SK-N-SH treated with all-trans-retinoic acid at 6 μM for 48 hours (cell line): Measurements from ENCODE around the gene CDC42SE2.

Experiments used
- ATAC-seq: fragments of 200-7000 bp; cut with Tn5 transposase; 3 replicates; pipeline ENCODE4 v1.9.1; 2020; ENCODE audit warnings: mild to moderate bottlenecking, moderate library complexity
- ARNTL ChIP-seq: fragments of 450-650 bp; formaldehyde crosslinking; IDR thresholded peaks from 2 replicates; pipeline ENCODE4 v1.5.0; 2020; ENCODE audit warnings: low read depth, mild to moderate bottlenecking, moderate library complexity, borderline replicate concordance
- BACH2 ChIP-seq: fragments of 250-450 bp; sonication (Bioruptor Pico); IDR thresholded peaks from 2 replicates; pipeline ENCODE4 v1.9.0; 2021; ENCODE audit warnings: mild to moderate bottlenecking, borderline replicate concordance
- CREB5 ChIP-seq: fragments of 250-450 bp; sonication (Bioruptor Pico); IDR thresholded peaks from 2 replicates; pipeline ENCODE4 v1.5.1; 2020; ENCODE audit warnings: low read depth, mild to moderate bottlenecking, moderate library complexity
- CSDC2 ChIP-seq: fragments of 250-450 bp; sonication (Bioruptor Pico); IDR thresholded peaks from 2 replicates; pipeline ENCODE4 v1.5.0; 2020; ENCODE audit warnings: mild to moderate bottlenecking, moderate library complexity
- CSRNP3 ChIP-seq: fragments of 250-450 bp; sonication (Bioruptor Pico); IDR thresholded peaks from 2 replicates; pipeline ENCODE4 v1.5.1; 2021; ENCODE audit warnings: mild to moderate bottlenecking, moderate library complexity
- ESRRG ChIP-seq: fragments of 250-450 bp; sonication (Bioruptor Pico); IDR thresholded peaks from 2 replicates; pipeline ENCODE4 v1.6.1; 2021; ENCODE audit warnings: mild to moderate bottlenecking
- GLIS3 ChIP-seq: fragments of 250-450 bp; sonication (Bioruptor Pico); IDR thresholded peaks from 2 replicates; pipeline ENCODE4 v1.5.0; 2020; ENCODE audit warnings: mild to moderate bottlenecking, moderate library complexity
- ISL1 ChIP-seq: fragments of 250-450 bp; sonication (Bioruptor Pico); IDR thresholded peaks from 2 replicates; pipeline ENCODE4 v2.1.2; 2022; ENCODE audit warnings: mild to moderate bottlenecking, moderate library complexity
- OSR1 ChIP-seq: fragments of 250-450 bp; sonication (Bioruptor Pico); IDR thresholded peaks from 2 replicates; pipeline ENCODE4 v1.8.0; 2022; ENCODE audit warnings: moderate library complexity, mild to moderate bottlenecking, inconsistent platforms
- PATZ1 ChIP-seq: fragments of 250-450 bp; sonication (Bioruptor Pico); IDR thresholded peaks from 2 replicates; pipeline ENCODE4 v1.8.0; 2020; ENCODE audit warnings: mild to moderate bottlenecking, moderate library complexity, borderline replicate concordance
- POU6F1 ChIP-seq: fragments of 250-450 bp; sonication (Bioruptor Pico); IDR thresholded peaks from 2 replicates; pipeline ENCODE4 v1.8.0; 2021; ENCODE audit warnings: low read depth, mild to moderate bottlenecking, moderate library complexity, borderline replicate concordance
- RARB ChIP-seq: fragments of 250-450 bp; sonication (Bioruptor Pico); IDR thresholded peaks from 2 replicates; pipeline ENCODE4 v1.8.0; 2021; ENCODE audit warnings: mild to moderate bottlenecking, moderate library complexity
- SNAI2 ChIP-seq: fragments of 250-450 bp; sonication (Bioruptor Pico); IDR thresholded peaks from 2 replicates; pipeline ENCODE4 v1.5.0; 2020; ENCODE audit warnings: mild to moderate bottlenecking, moderate library complexity
- TCF4 ChIP-seq: fragments of 250-450 bp; sonication (Bioruptor Pico); IDR thresholded peaks from 2 replicates; pipeline ENCODE4 v1.8.0; 2021; ENCODE audit warnings: mild to moderate bottlenecking, moderate library complexity, borderline replicate concordance
- TOX ChIP-seq: fragments of 250-450 bp; sonication (Bioruptor Pico); IDR thresholded peaks from 2 replicates; pipeline ENCODE4 v1.8.0; 2021; ENCODE audit warnings: mild to moderate bottlenecking, moderate library complexity, borderline replicate concordance
- TSHZ2 ChIP-seq: fragments of 250-450 bp; sonication (Bioruptor Pico); IDR thresholded peaks from 2 replicates; pipeline ENCODE4 v1.5.0; 2020; ENCODE audit warnings: mild to moderate bottlenecking, moderate library complexity
- ZFP3 ChIP-seq: fragments of 250-450 bp; sonication (Bioruptor Pico); IDR thresholded peaks from 2 replicates; pipeline ENCODE4 v1.5.0; 2020; ENCODE audit warnings: mild to moderate bottlenecking, moderate library complexity
- ZFP30 ChIP-seq: fragments of 450-650 bp; formaldehyde crosslinking; IDR thresholded peaks from 2 replicates; pipeline ENCODE4 v1.5.0; 2022; ENCODE audit warnings: mild to moderate bottlenecking, moderate library complexity
- ZNF565 ChIP-seq: fragments of 450-650 bp; formaldehyde crosslinking; conservative IDR thresholded peaks from 2 replicates; pipeline ENCODE4 v1.5.0; 2020; ENCODE audit warnings: low read depth, mild to moderate bottlenecking, moderate library complexity
- ZNF70 ChIP-seq: fragments of 450-650 bp; formaldehyde crosslinking; IDR thresholded peaks from 2 replicates; pipeline ENCODE4 v1.5.0; 2020; ENCODE audit warnings: mild to moderate bottlenecking, moderate library complexity
- ZNF8 ChIP-seq: fragments of 450-650 bp; formaldehyde crosslinking; IDR thresholded peaks from 2 replicates; pipeline ENCODE4 v1.5.0; 2020; ENCODE audit warnings: mild to moderate bottlenecking, moderate library complexity

Gene CDC42SE2

GRCh38 chr5:131324303-131324702 is 60.5 kb downstream of the CDC42SE2 start:
- TF ChIP-seq TOX: no peak
- TF ChIP-seq OSR1 (CRISPR knock-in tag): no peak
- no peak for TF ChIP-seq ARNTL (CRISPR knock-in tag)
- no peak for TF ChIP-seq PATZ1 (CRISPR knock-in tag)
- no peak for TF ChIP-seq SNAI2 (CRISPR knock-in tag)
- ATAC-seq: no peak; the same call in 2 of the 3 replicates

GRCh38 chr5:131328536-131329285 is 64.9 kb downstream of the CDC42SE2 start:
- ATAC-seq: peak; percentile 91
- TF ChIP-seq OSR1 (CRISPR knock-in tag) (no peak), RARB (CRISPR knock-in tag) (no peak), BACH2 (CRISPR knock-in tag) (no peak), ISL1 (CRISPR knock-in tag) (no peak), CREB5 (no peak), GLIS3 (CRISPR knock-in tag) (no peak), ZNF565 (no peak), SNAI2 (CRISPR knock-in tag) (no peak), ESRRG (CRISPR knock-in tag) (no peak), TCF4 (CRISPR knock-in tag) (no peak), CSRNP3 (CRISPR knock-in tag) (no peak)

GRCh38 chr5:131329286-131329560 is 65.4 kb downstream of the CDC42SE2 start:
- no peak for ATAC-seq
- no peak for TF ChIP-seq ZNF8
- TF ChIP-seq CREB5: no peak
- TF ChIP-seq OSR1 (CRISPR knock-in tag): no peak
- no peak for TF ChIP-seq CSDC2 (CRISPR knock-in tag)
- no peak for TF ChIP-seq ISL1 (CRISPR knock-in tag)
- no peak for TF ChIP-seq ARNTL (CRISPR knock-in tag)
- no peak for TF ChIP-seq GLIS3 (CRISPR knock-in tag)
- no peak for TF ChIP-seq TCF4 (CRISPR knock-in tag)
- TF ChIP-seq SNAI2 (CRISPR knock-in tag): no peak
- TF ChIP-seq ESRRG (CRISPR knock-in tag): no peak
- no peak for TF ChIP-seq ZNF70
- TF ChIP-seq POU6F1 (CRISPR knock-in tag): no peak
- no peak for TF ChIP-seq ZFP30
- no peak for TF ChIP-seq RARB (CRISPR knock-in tag)
- TF ChIP-seq ZFP3 (CRISPR knock-in tag): no peak
- no peak for TF ChIP-seq ZNF565
- no peak for TF ChIP-seq CSRNP3 (CRISPR knock-in tag)
- TF ChIP-seq PATZ1 (CRISPR knock-in tag): no peak
- TF ChIP-seq TSHZ2 (CRISPR knock-in tag): no peak
- TF ChIP-seq, all 23 proteins: peak for 0
